ENCODE results near the gene DDX1. TPM values are rescaled to one million over a fixed set of nuclear protein-coding genes. Genes with fewer than 3 reads are reported as not detected.

DDX1 gene
- total and polyA plus RNA-seq, 9 of the 15 experiments (the other 6 are each of a cell fraction or from before 2014, with no cell fraction given), result 116 to 277 (median 232) TPM

GRCh38 chr2:15554525-15555218 is 37.0 kb upstream of the DDX1 start (continued):
- TF ChIP-seq, protein P1, sequence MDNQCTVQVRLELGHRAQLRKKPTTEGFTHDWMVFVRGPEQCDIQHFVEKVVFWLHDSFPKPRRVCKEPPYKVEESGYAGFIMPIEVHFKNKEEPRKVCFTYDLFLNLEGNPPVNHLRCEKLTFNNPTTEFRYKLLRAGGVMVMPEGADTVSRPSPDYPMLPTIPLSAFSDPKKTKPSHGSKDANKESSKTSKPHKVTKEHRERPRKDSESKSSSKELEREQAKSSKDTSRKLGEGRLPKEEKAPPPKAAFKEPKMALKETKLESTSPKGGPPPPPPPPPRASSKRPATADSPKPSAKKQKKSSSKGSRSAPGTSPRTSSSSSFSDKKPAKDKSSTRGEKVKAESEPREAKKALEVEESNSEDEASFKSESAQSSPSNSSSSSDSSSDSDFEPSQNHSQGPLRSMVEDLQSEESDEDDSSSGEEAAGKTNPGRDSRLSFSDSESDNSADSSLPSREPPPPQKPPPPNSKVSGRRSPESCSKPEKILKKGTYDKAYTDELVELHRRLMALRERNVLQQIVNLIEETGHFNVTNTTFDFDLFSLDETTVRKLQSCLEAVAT (IDR thresholded peaks at IDR 0.05), result peak in 1 of 2 experiments; percentile 42; a peak in 1 of 4 replicates
- TF ChIP-seq AFF1 (IDR thresholded peaks at IDR 0.05; ENCODE audit: low read depth in 1 of 2, partially characterized antibody in 2 of 2) (peak; percentile 73 to 76), ZBTB11 (CRISPR knock-in tag; IDR thresholded peaks at IDR 0.05) (no peak), MYBL2 (IDR thresholded peaks at IDR 0.05; ENCODE audit: low read depth) (no peak), MYBL2 (CRISPR knock-in tag; IDR thresholded peaks at IDR 0.05; ENCODE audit: borderline replicate concordance) (no peak), ZNF311 (CRISPR knock-in tag; IDR thresholded peaks at IDR 0.05) (0 out of 2 replicates have a peak, but pooled peaks have one; percentile 38), ZBTB5 (IDR thresholded peaks at IDR 0.05) (peak; percentile 85), ZNF592 (IDR thresholded peaks at IDR 0.05) (peak; percentile 87), DMBX1 (CRISPR knock-in tag; IDR thresholded peaks at IDR 0.05; ENCODE audit: borderline replicate concordance) (peak; percentile 76; the same call in 1 of the 2 replicates)

All from K562 (cell line).